T-cell (primary cell): ENCODE measurements around the gene GAK. TPM values are rescaled to one million over a fixed set of nuclear protein-coding genes. Genes with fewer than 3 reads are reported as not detected.

Experiments
- ATAC-seq, 4 experiments: fragments of 200-7000 bp in 3 of 4; fragments of 150-1000 bp in 1 of 4; cut with Tn5 transposase; replicated peaks in 1 of 4; 1 replicate in 3 of 4; 2 replicates in 1 of 4; pipeline ENCODE4 v1.10.0; 2021; ENCODE audit warnings: moderate library complexity in 3 of 4, mild to moderate bottlenecking in 2 of 4, moderate number of reproducible peaks in 1 of 4
- CTCF ChIA-PET, 2 donors: fragments of 300-600 bp; sonication (Branson Sonifier 250); formaldehyde crosslinking; loops; one replicate each; lab custom pipeline; 2022; ENCODE audit warnings: antibody characterized with exemption in 2 of 2; lab: Charles Lee
- POLR2A ChIA-PET, 2 donors: fragments of 300-600 bp; sonication (Branson Sonifier 250); formaldehyde crosslinking; loops; one replicate each; lab custom pipeline; 2022; ENCODE audit warnings: antibody characterized with exemption in 2 of 2; lab: Charles Lee
- DNase-seq, 35 experiments: peaks; one replicate each; pipeline versions ENCODE4 v3.0.0 to v3.0.0-alpha.2; 2013 to 2023
- H3K27ac ChIP-seq: one replicate; pipeline ENCODE4 v1.5.1; 2013; ENCODE audit warnings: low read length
- H3K27me3 ChIP-seq, 2 experiments: replicated peaks in 1 of 2; 1 replicate in 1 of 2; 2 replicates in 1 of 2; pipeline versions ENCODE4 v1.6.1 to v1.7.0; 2013; ENCODE audit warnings: low read length in 1 of 2, mixed read lengths in 1 of 2; ENCODE audit not compliant: control insufficient read depth in 2 of 2, insufficient read depth in 2 of 2; ENCODE audit errors: extremely low read depth in 1 of 2
- H3K36me3 ChIP-seq, 2 donors: 1 replicate in 1 of 2; 2 replicates in 1 of 2; pipeline versions ENCODE4 v1.6.1 to v1.7.0; 2013; ENCODE audit warnings: low read length in 1 of 2; ENCODE audit not compliant: control insufficient read depth in 2 of 2, insufficient read depth in 1 of 2; ENCODE audit errors: extremely low read depth in 1 of 2
- H3K4me1 ChIP-seq, 2 experiments: 1 replicate in 1 of 2; 2 replicates in 1 of 2; pipeline versions ENCODE4 v1.6.1 to v1.7.0; 2013; ENCODE audit warnings: low read length in 2 of 2, mixed read lengths in 1 of 2; ENCODE audit not compliant: insufficient read depth in 2 of 2, control insufficient read depth in 1 of 2; ENCODE audit errors: extremely low read depth in 1 of 2
- H3K4me3 ChIP-seq, 2 donors: 1 replicate in 1 of 2; 2 replicates in 1 of 2; pipeline versions ENCODE4 v1.5.1 to v1.7.0; 2013; ENCODE audit warnings: mild to moderate bottlenecking in 2 of 2, low read length in 1 of 2, moderate library complexity in 1 of 2; ENCODE audit not compliant: control insufficient read depth in 1 of 2; ENCODE audit errors: extremely low read depth in 1 of 2
- H3K9me3 ChIP-seq: 2 replicates; pipeline ENCODE4 v1.7.0; 2013
- H3K27ac Mint-ChIP-seq, 2 donors: one replicate each; pipeline ENCODE4 v1.8.0; 2020 to 2021; ENCODE audit warnings: mild to moderate bottlenecking in 2 of 2, mixed read lengths in 2 of 2
- H3K27me3 Mint-ChIP-seq, 2 donors: one replicate each; pipeline ENCODE4 v1.8.0; 2021 to 2022; ENCODE audit warnings: mixed read lengths in 2 of 2
- H3K36me3 Mint-ChIP-seq: one replicate; pipeline ENCODE4 v1.8.0; 2021; ENCODE audit warnings: mixed read lengths
- H3K4me1 Mint-ChIP-seq, 3 donors: one replicate each; pipeline ENCODE4 v1.8.0; 2020 to 2022; ENCODE audit warnings: mixed read lengths in 3 of 3, mild to moderate bottlenecking in 1 of 3
- H3K4me3 Mint-ChIP-seq, 3 donors: one replicate each; pipeline ENCODE4 v1.8.0; 2020 to 2022; ENCODE audit warnings: mild to moderate bottlenecking in 3 of 3, mixed read lengths in 3 of 3, moderate library complexity in 3 of 3
- H3K9me3 Mint-ChIP-seq, 3 donors: one replicate each; pipeline ENCODE4 v1.8.0; 2020 to 2022; ENCODE audit warnings: mixed read lengths in 3 of 3
- WGBS: methylation state at CpG from one replicate; pipeline ENCODE4 v1.1.5; 2013; ENCODE audit warnings: missing lambda C conversion rate; ENCODE audit not compliant: insufficient coverage; 5-methylcytosine and 5-hydroxymethylcytosine counted together
- total RNA-seq, 35 experiments: library from RNA in 6 of 35; stranded (reverse) in 6 of 35; fragments of 120-200 nt in 1 of 35; gene quantifications; one replicate each; pipeline versions ENCODE4 v1.2.1 to v1.2.4 and lab custom pipeline; 2013 to 2026

The GAK gene
- total RNA-seq, 5 donors from 2014 or later (not counting 1 experiment from before 2014, with no cell fraction given), result 182 to 225 (median 218) TPM

GRCh38 chr4:898123-898522 is 34.0 kb downstream of the GAK start:
- H3K4me1 Mint-ChIP-seq, result peaks cover 2 to 12% (median 4%) of the 10 kb centered on the region in 3 donors
- no peaks in the 10 kb centered on the region for H3K27me3 Mint-ChIP-seq
- H3K36me3 Mint-ChIP-seq, result peaks cover 33% of the 10 kb centered on the region
- no peak overlapping the region for H3K27ac ChIP-seq
- POLR2A ChIA-PET, result no interaction called here
- H3K4me1 ChIP-seq, result no peaks in the 10 kb centered on the region
- H3K9me3 Mint-ChIP-seq, result no peaks in the 10 kb centered on the region
- WGBS, result 98% methylated on average over 11 of the region's 15 CpGs
- no peak overlapping the region for H3K27ac Mint-ChIP-seq
- no peak overlapping the region for H3K4me3 ChIP-seq
- no peaks in the 10 kb centered on the region for H3K27me3 ChIP-seq
- peaks cover 33 to 37% of the 10 kb centered on the region in 2 donors for H3K36me3 ChIP-seq
- CTCF ChIA-PET, result no interaction called here
- no peak overlapping the region for H3K4me3 Mint-ChIP-seq
- ATAC-seq, result no peak
- no peak for DNase-seq
- H3K9me3 ChIP-seq, result no peaks in the 10 kb centered on the region

GRCh38 chr4:896630-897029 is 35.5 kb downstream of the GAK start:
- Mint-ChIP-seq H3K9me3 (no peaks in the 10 kb centered on the region), H3K27ac (no peak overlapping the region), H3K36me3 (peaks cover 26% of the 10 kb centered on the region), H3K4me3 (no peak overlapping the region), H3K27me3 (no peaks in the 10 kb centered on the region), H3K4me1 (peaks cover 2 to 6% (median 4%) of the 10 kb centered on the region in 3 donors)
- no peak overlapping the region for H3K27ac ChIP-seq
- ATAC-seq (no peak), DNase-seq (no peak)
- no peak overlapping the region for H3K4me3 ChIP-seq
- CTCF ChIA-PET, result no interaction called here
- POLR2A ChIA-PET, result no interaction called here
- WGBS, result 96% methylated on average over 14 of the region's 20 CpGs
- peaks cover 33 to 50% of the 10 kb centered on the region in 2 donors for H3K36me3 ChIP-seq
- no peaks in the 10 kb centered on the region for H3K4me1 ChIP-seq
- no peaks in the 10 kb centered on the region for H3K27me3 ChIP-seq
- no peaks in the 10 kb centered on the region for H3K9me3 ChIP-seq

- no peaks in the 10 kb centered on the region for H3K9me3 Mint-ChIP-seq
- ChIA-PET POLR2A (no interaction called here), CTCF (no interaction called here)
- no peak overlapping the region for H3K27ac Mint-ChIP-seq
- H3K36me3 ChIP-seq, result peaks cover 33 to 54% of the 10 kb centered on the region in 2 donors
- H3K27ac ChIP-seq, result no peak overlapping the region
- 95% methylated on average over 4 of the region's 13 CpGs for WGBS
- no peaks in the 10 kb centered on the region for H3K27me3 ChIP-seq
- H3K27me3 Mint-ChIP-seq, result no peaks in the 10 kb centered on the region
- no peaks in the 10 kb centered on the region for H3K4me1 ChIP-seq
- H3K4me3 Mint-ChIP-seq, result no peak overlapping the region
- H3K36me3 Mint-ChIP-seq, result peaks cover 26% of the 10 kb centered on the region
- ATAC-seq, result no peak
- no peaks in the 10 kb centered on the region for H3K9me3 ChIP-seq
- DNase-seq, result no peak
- peaks cover 2 to 6% (median 4%) of the 10 kb centered on the region in 3 donors for H3K4me1 Mint-ChIP-seq
- no peak overlapping the region for H3K4me3 ChIP-seq
These were observed 35.9 kb downstream of the GAK start for GRCh38 chr4:896216-896615.

GRCh38 chr4:895596-895995 is 36.5 kb downstream of the GAK start:
- no peak for ATAC-seq
- no peak overlapping the region for H3K27ac Mint-ChIP-seq

GRCh38 chr4:893995-894705 is 38.0 kb downstream of the GAK start:
- DNase-seq, result no peak
- CTCF ChIA-PET, result no interaction called here
- H3K27ac ChIP-seq, result no peak overlapping the region

More at GRCh38 chr4:895596-895995, 36.5 kb downstream of the GAK start:
- Mint-ChIP-seq H3K4me1 (peaks cover 2 to 6% (median 4%) of the 10 kb centered on the region in 3 donors), H3K36me3 (peaks cover 25% of the 10 kb centered on the region), H3K9me3 (no peaks in the 10 kb centered on the region), H3K4me3 (no peak overlapping the region), H3K27me3 (no peaks in the 10 kb centered on the region)
- Histone ChIP-seq H3K27me3 (no peaks in the 10 kb centered on the region), H3K4me1 (no peaks in the 10 kb centered on the region), H3K9me3 (no peaks in the 10 kb centered on the region), H3K36me3 (peaks cover 40 to 51% of the 10 kb centered on the region in 2 donors), H3K27ac (no peak overlapping the region), H3K4me3 (no peak overlapping the region)
- WGBS, result 96% methylated on average over 8 of the region's 16 CpGs
- ChIA-PET POLR2A (no interaction called here), CTCF (no interaction called here)
- no peak for DNase-seq

GRCh38 chr4:893276-893994 is 38.7 kb downstream of the GAK start:
- no peak for DNase-seq
- no peaks in the 10 kb centered on the region for H3K9me3 Mint-ChIP-seq
- no peak overlapping the region for H3K27ac Mint-ChIP-seq
- Histone ChIP-seq H3K4me3 (no peak overlapping the region), H3K27me3 (no peaks in the 10 kb centered on the region), H3K9me3 (no peaks in the 10 kb centered on the region), H3K4me1 (no peaks in the 10 kb centered on the region), H3K27ac (no peak overlapping the region), H3K36me3 (peaks cover 35 to 67% of the 10 kb centered on the region in 2 donors)
- ChIA-PET POLR2A (no interaction called here), CTCF (no interaction called here)
- no peaks in the 10 kb centered on the region for H3K27me3 Mint-ChIP-seq
- ATAC-seq, result no peak
- H3K4me1 Mint-ChIP-seq, result peaks cover 0 to 6% (median 0%) of the 10 kb centered on the region in 3 donors
- WGBS, result over 99% methylated on average over 18 of the region's 41 CpGs
- no peak overlapping the region for H3K4me3 Mint-ChIP-seq
- peaks cover 12% of the 10 kb centered on the region for H3K36me3 Mint-ChIP-seq

More at GRCh38 chr4:893995-894705, 38.0 kb downstream of the GAK start:
- H3K36me3 ChIP-seq, result peaks cover 36 to 63% of the 10 kb centered on the region in 2 donors
- Mint-ChIP-seq H3K9me3 (no peaks in the 10 kb centered on the region), H3K36me3 (peaks cover 14% of the 10 kb centered on the region), H3K4me1 (peaks cover under 1 to 6% (median 2%) of the 10 kb centered on the region in 3 donors), H3K27me3 (no peaks in the 10 kb centered on the region), H3K27ac (no peak overlapping the region), H3K4me3 (no peak overlapping the region)
- ATAC-seq, result no peak
- no peaks in the 10 kb centered on the region for H3K27me3 ChIP-seq
- H3K4me3 ChIP-seq, result no peak overlapping the region
- POLR2A ChIA-PET, result no interaction called here
- no peaks in the 10 kb centered on the region for H3K4me1 ChIP-seq
- no peaks in the 10 kb centered on the region for H3K9me3 ChIP-seq
- WGBS, result 97% methylated on average over 34 of the region's 40 CpGs
